GM19043 (cell line): ENCODE results near the gene EDEM2.
"Not testable (repeated sequence)": the region's sequence is repeated elsewhere in the genome, so short reads cannot be mapped to it uniquely, and the experiment has no call there.

ENCODE experiments used
- ATAC-seq: cut with Tn5 transposase; IDR thresholded peaks from one replicate; pipeline ENCODE4 v1.9.1; 2021; ENCODE audit warnings: low read depth; ENCODE audit not compliant: unreplicated experiment

EDEM2 gene

GRCh38 chr20:35131934-35132333 is 15.2 kb downstream of the EDEM2 start:
- ATAC-seq, result no peak

- no peak for ATAC-seq
Observed at GRCh38 chr20:35129647-35130069, 17.5 kb downstream of the EDEM2 start.

DNA sequence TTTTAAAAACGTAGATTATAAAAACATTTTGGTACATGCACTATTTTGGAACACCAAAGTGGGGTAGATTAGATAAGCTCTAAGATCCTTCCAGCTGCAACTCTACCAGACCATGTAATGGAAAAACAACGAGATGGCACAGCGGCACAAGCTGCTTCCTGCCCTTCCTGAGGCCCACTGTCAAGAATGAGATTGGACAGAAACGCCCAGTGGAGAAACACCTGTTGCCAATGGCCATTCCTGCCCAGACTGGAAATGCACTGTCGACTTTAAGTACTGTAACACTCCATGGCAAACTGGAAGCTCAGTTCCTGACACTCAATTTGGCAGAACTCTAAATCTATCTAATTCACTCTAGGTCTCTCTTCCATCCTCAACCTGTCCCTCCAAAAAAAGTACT is 21.4 kb downstream of the EDEM2 start:
- no peak for ATAC-seq

DNA sequence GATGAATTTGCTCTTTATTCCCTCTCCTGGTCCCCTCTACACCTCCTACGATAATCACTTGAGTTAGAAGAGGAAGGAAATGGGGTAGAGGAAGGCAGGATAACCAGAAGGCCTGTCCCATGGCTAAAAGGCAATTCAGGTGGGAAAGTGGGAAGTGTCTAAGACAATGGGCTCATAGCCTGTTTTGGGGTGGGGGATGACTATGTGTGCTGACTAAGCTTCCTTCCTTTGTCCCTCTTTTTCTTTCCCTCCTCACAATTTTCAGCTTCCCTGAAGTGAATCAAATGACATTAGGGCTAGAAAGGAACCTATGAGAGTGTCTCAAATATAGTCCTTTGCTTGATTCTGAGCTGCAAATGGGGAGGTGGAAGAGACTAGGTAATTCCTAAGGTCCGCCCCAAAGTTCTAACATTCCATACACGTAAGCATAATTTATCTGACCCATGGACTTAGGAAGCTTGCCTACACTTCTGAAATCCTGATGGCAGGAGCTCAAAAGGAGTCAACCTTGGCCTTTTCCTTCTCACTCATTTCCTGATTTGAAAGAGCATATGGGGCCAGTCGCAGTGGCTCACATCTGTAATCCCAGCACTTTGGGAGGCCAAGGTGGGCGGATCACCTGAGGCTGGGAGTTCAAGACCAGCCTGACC is 24.3 kb downstream of the EDEM2 start:
- no peak for ATAC-seq

GRCh38 chr20:35121186-35121585 is 25.9 kb downstream of the EDEM2 start:
- no peak for ATAC-seq

DNA sequence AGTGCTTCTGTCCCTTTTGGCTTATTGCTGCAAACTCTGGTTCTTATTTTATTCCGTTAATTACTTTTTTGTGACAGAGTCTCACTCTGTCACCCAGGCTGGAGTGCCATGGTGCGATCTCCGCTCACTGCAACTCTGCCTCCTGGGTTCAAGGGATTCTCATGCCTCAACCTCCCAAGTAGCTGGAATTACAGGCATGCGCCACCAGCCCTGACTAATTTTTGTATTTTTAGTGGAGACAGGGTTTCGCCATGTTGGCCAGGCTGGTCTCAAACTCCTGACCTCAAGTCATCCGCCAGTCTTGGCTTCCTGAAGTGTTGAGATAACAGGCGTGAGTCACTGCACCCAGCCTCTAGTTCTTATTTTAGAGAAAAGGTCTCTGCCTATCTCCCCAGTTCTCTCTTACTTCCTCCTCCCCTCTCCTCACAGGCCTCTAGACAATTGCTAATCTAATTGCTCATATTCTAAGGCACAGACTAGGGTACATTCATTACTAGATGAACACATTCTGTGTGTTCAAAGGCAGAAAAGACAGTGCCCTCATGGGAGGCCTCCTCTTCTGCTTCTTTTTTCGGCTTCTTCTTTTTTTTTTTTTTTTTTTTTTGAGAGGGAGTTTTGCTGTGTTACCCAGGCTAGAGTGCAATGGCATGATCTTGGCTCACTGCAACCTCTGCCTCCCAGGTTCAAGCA is 27.0 kb downstream of the EDEM2 start:
- ATAC-seq, result no peak

GRCh38 chr20:35117629-35118028 is 29.5 kb downstream of the EDEM2 start:
- no peak for ATAC-seq

DNA sequence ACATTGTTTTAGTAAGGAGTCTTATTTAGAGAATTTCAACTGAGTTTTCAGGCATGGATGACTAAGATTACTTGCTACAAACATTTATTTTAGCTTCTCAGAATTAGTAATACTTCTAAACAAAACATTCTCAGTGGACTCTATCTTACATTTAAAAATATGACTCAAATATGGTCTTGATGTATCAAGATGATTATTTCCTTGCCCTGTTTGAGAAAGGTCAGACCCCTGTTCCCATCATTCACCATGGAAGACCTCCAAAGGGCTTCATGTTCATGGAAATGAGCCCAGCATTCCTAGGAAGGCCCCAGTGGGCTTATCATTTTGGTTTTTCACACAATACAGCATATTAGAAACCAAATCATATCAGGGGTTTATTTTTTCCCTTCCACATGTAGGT is 29.9 kb downstream of the EDEM2 start:
- no peak for ATAC-seq

- no peak for ATAC-seq
Observed at GRCh38 chr20:35116258-35116657, 30.9 kb downstream of the EDEM2 start.

DNA sequence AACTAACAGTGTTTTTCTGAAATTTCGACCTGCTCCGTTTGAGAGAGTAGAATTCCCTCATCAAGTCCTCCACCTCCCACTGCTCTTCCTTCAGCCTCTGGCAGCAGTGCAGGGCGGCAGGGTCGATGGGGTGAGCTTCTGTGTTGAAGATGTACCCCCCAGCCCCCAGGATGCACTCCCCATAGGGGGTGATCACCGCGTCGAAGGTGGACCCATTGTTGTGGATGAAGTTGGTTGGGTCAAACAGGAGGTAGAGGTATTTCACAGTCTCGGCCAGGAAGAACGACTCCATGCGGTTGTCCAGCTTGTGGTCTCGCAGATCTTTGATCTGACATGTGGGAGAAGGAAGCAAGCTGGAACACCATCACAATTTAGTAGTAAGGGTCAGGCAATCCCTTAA is 31.5 kb downstream of the EDEM2 start:
- no peak for ATAC-seq

GRCh38 chr20:35112276-35112675 is 34.9 kb downstream of the EDEM2 start:
- not testable (repeated sequence) for ATAC-seq

DNA sequence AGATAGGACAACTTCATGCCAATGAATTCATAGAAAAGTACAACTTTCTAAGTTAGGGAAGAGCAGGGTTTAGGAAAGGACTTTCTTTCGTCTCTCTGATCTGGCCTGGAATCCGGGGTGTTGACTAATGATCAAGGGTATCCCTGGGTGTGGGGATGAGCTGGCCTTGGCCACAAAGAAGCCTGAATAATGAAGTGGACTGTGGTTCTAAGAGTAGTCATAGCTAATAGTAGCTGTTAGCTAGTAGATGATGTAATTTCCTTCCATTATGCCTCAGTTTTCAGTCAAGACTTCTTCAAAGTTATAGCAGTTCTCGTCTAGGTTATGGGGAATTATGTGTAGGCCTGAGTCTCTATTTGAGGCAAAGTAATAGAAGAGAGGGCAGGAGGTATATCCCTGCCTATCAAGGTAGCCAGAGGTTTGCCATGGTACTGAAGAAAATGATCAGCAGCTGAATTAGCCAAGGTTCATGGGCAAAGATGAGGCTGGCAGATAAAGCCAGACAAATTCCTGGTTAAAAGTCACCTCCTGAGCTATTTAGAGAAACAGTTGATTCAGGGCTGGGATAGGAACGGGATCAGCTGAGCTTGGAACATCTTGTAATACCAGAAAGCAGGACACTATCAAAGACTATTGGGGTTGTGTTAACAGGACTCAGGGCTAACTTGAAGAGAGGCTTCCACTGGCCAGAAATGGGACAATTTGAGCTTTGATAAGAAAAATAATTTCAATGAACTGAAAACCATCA is 35.8 kb downstream of the EDEM2 start:
- no peak for ATAC-seq

DNA sequence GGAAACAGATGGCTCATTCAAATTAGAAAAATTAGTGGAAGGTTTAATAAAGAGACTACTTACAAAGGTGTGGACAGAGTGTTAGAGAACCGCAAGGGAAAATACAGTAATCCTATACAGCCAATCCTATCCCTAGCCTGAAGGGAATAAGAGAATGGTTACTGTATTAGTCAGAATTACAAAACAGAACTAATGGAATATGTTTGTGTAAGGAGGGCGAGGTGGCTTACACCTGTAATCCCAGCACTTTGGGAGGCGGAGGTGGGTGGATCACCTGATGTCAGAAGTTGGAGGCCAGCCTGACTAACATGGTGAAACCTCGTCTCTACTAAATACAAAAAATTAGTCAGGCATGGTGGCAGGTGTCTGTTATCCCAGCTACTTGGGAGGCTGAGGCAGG is 38.2 kb downstream of the EDEM2 start:
- ATAC-seq, result no peak

DNA sequence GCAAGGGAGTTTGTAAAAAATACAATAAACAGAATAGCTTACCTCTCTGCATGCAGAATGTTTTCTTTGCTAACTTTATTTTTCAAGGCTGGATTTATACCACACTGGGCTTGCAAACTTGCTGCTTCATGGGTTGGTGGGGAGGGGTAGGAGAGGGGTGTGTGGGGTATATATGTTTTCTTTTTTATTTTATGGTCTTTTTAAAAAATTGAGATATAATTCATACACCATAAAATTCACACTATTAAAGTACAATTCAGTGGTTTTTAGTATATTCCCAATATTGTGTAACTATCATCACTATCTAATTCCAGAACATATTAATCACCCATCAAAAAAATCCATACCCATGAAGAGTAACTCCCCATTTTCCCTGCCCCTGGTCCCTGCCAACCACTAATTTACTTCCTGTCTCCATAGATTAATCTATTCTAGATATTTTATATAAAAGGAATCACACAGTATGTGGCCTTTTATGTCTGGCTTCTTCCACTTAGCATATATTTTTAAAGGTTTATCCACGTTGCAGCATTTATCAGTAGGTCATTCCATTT is 40.2 kb downstream of the EDEM2 start:
- no peak for ATAC-seq

DNA sequence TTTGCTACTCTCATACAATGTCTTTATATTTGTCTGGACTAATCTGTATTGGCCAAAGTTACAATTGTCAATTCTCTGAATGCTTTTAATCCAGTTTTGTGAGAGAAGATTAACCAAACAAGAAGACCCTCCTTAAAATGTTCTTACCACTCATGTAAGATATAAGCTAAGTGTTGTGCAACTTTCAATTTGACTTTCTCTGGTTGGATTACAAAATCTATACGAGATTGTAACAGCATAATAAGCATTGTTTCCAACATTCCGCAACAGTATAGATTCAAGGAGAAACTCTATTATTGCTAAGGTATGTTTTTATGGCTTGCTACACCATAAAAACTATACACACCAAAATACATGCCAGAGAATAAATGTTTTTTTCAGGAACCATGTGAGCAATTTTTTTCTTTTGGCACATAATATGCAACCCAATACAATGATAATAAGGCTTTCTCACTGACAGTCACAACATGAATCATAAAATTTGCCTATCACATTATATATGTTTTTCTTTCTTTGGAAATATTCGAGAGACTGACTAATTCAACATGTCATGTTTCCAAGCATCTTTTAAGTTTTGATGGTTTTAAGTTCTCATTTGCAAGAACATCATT is 42.3 kb downstream of the EDEM2 start:
- ATAC-seq, result no peak

DNA sequence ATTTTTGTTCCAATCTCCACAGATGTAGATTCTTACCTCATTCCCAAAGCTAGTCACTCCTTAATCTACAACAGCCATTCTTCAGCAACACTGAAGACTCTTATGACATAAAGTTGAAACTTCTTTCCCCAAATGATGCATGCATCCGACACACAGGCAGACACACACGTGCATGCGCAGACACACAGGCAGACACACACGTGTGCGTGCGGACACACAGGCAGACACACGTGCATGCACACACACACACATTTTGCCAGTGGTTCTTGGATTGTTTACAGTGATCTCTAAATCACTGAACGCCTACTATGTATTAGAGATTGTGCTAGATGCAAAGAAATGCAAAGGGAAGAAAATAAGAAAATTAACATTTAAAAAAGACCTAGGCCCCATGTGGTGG is 45.5 kb downstream of the EDEM2 start:
- no peak for ATAC-seq

GRCh38 chr20:35093267-35093884 is 53.8 kb downstream of the EDEM2 start:
- no peak for ATAC-seq

- ATAC-seq, result peak; percentile 85
Observed at GRCh38 chr20:35092524-35093266, 54.4 kb downstream of the EDEM2 start, which contains the start of gene TRPC4AP. TRPC4AP (minus strand) TSS chr20:35092807; CDS start chr20:35092781, 26 bp downstream.

DNA sequence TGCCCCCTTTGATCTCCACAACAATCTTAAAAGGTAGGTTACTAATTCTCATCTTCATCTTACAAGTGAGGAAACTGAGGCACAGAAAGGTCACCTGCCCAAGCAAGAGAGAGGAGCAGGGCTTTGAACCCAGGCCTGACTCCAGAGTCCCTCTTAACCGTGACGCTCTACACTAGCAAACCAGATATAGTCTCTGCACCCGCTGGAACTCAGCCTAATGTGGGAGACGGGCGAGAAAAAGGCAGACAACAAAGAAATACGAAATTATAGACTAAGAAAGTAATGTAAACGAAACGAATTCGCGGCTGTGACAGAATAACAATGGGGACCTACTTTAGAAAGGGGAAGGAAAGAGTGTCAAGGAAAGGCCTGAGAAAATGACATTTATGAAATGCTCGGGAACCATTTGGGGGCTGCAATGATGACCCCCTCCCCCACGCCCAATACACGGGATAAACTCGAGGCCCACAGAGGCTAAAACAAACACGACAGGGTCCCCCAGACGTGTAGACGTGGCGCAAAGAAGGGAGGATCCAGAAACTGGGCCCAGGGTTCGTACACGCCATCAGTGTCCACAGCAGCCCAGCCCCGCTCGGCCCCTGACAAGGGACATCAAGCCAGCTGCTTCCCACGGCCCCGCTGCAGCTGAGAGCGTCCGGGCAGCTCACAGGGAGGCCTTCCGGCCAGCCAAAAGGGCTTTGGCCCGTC is 55.2 kb downstream of the EDEM2 start:
- no peak for ATAC-seq
